Spleen (tissue), 11 donors: ENCODE measurements around the gene TTC23L. TPM values are rescaled to one million over a fixed set of nuclear protein-coding genes. Genes with fewer than 3 reads are reported as not detected.
A peak's percentile ranks its signal among the peaks of the same experiment; 100 is the strongest.

ENCODE experiments used
- DNase-seq: peaks from one replicate; pipeline ENCODE4 v3.0.0-alpha.2; 2020
- H3K27ac ChIP-seq, 8 donors: fragments of 200-600 bp; sonication (generic) in 7 of 8; 1 replicate in 4 of 8; 2 replicates in 4 of 8; pipeline versions ENCODE4 v1.5.0 to v1.8.0; 2016 to 2021; ENCODE audit warnings: inconsistent platforms in 4 of 8, mild to moderate bottlenecking in 4 of 8, moderate library complexity in 1 of 8
- H3K27me3 ChIP-seq, 7 donors: fragments of 200-600 bp; sonication (generic) in 6 of 7; replicated peaks in 1 of 7; 1 replicate in 4 of 7; 2 replicates in 3 of 7; pipeline versions ENCODE4 v1.5.0 to v1.8.0; 2016 to 2021; ENCODE audit warnings: inconsistent platforms in 3 of 7, mild to moderate bottlenecking in 1 of 7
- H3K36me3 ChIP-seq, 6 donors: fragments of 200-600 bp; sonication (generic) in 5 of 6; 1 replicate in 4 of 6; 2 replicates in 2 of 6; pipeline versions ENCODE4 v1.5.0 to v1.8.0; 2016 to 2021; ENCODE audit warnings: inconsistent platforms in 2 of 6
- H3K4me1 ChIP-seq, 6 donors: fragments of 200-600 bp; sonication (generic) in 5 of 6; 1 replicate in 3 of 6; 2 replicates in 3 of 6; pipeline versions ENCODE4 v1.5.0 to v1.8.0; 2016 to 2021; ENCODE audit warnings: inconsistent platforms in 3 of 6
- H3K4me3 ChIP-seq, 8 donors: fragments of 200-600 bp; sonication (generic) in 7 of 8; 1 replicate in 4 of 8; 2 replicates in 4 of 8; pipeline versions ENCODE4 v1.5.0 to v1.8.0; 2016 to 2021; ENCODE audit warnings: inconsistent platforms in 4 of 8, mild to moderate bottlenecking in 4 of 8, moderate library complexity in 2 of 8
- H3K9me3 ChIP-seq, 8 donors: fragments of 200-600 bp; sonication (generic) in 7 of 8; 1 replicate in 4 of 8; 2 replicates in 4 of 8; pipeline versions ENCODE4 v1.5.0 to v1.8.0; 2016 to 2021; ENCODE audit warnings: inconsistent platforms in 4 of 8
- CTCF ChIP-seq, 11 experiments: fragments of 200-600 bp in 7 of 11; fragments of 450-650 bp in 4 of 11; sonication (generic) in 4 of 11; IDR thresholded peaks in 8 of 11; conservative IDR thresholded peaks in 3 of 11; 1 replicate in 7 of 11; 2 replicates in 4 of 11; pipeline versions ENCODE4 v1.4.0 to v1.8.0; 2016 to 2021; ENCODE audit warnings: antibody characterized with exemption in 11 of 11, inconsistent platforms in 4 of 11, mild to moderate bottlenecking in 1 of 11
- POLR2A ChIP-seq, 3 donors: fragments of 450-650 bp; IDR thresholded peaks; one replicate each; pipeline ENCODE4 v1.5.1; 2017; ENCODE audit warnings: antibody characterized with exemption in 3 of 3, mild to moderate bottlenecking in 1 of 3
- POLR2AphosphoS5 ChIP-seq, 3 donors: sonication (generic); formaldehyde crosslinking; IDR thresholded peaks; one replicate each; pipeline ENCODE4 v1.5.1; 2017; ENCODE audit warnings: antibody characterized with exemption in 3 of 3
- WGBS, 5 donors: extraction: QIAGEN DNeasy Blood & Tissue Kit in 3 of 5; methylation state at CpG; one replicate each; pipeline versions ENCODE4 v1.1.5 to v1.1.7; 2013 to 2018; 5-methylcytosine and 5-hydroxymethylcytosine counted together
- intact Hi-C: fragments of 100-400 bp; cut with DNase I; formaldehyde crosslinking; loops from one replicate; pipeline ENCODE4 v1.15.0; 2023; ENCODE audit warnings: low total_unique reads
- polyA plus RNA-seq, 3 donors: library from polyadenylated mRNA; stranded (reverse); fragments of 200-250 nt; gene quantifications; one replicate each; pipeline ENCODE4 v1.2.1, GENCODE V29; 2013
- total RNA-seq, 7 donors: library from RNA; depleted of rRNA in 3 of 7; stranded (reverse); fragments of >200 nt in 3 of 7; fragmentation: NEBNext Ultra II Directional in 4 of 7; extraction: Animal tissue kit (Norgen Biotek cat#: 25700) in 4 of 7; gene quantifications; one replicate each; pipeline versions ENCODE4 v1.1.0 to v1.2.1, GENCODE V29; 2016 to 2021
- donor health status: healthy with polysubstance abuse.
- donor health status: DM: no; HTN: no; CAD: no; lungs with moderate emphysema.
- donor health status: DM: no; HTN: no; CAD: no.
- donor health status: Bipolar disorder and iron deficiency.
- donor health status: healthy.
- donor health status: DM: no; HTN: no; CAD: no.
- donor health status: DM: yes; HTN: yes; CAD: no.

TTC23L gene
- total and polyA plus RNA-seq, 10 donors = 0.07 to 0.42 (median 0.24) TPM; not detected in 4

- Histone ChIP-seq H3K9me3 (peaks cover 0 to 8% (median 6%) of the 10 kb centered on the region in 8 donors), H3K36me3 (peaks cover 0 to 11% (median 0%) of the 10 kb centered on the region in 6 donors), H3K4me3 (no peak overlapping the region), H3K27me3 (no peaks in the 10 kb centered on the region), H3K4me1 (peaks cover 0 to 26% (median 0%) of the 10 kb centered on the region in 6 donors), H3K27ac (peak overlapping the region in 4 of 8 donors; percentile 35 to 52 (median 48))
- DNase-seq = no peak
- no peak for TF ChIP-seq CTCF (IDR thresholded peaks at IDR 0.05 in 8 of 11, conservative IDR thresholded peaks at IDR 0.05 in 3 of 11)
- peak in 1 of 3 donors; percentile 14 for TF ChIP-seq POLR2AphosphoS5 (IDR thresholded peaks at IDR 0.05)
- intact Hi-C loops = no loop called here
- 64 to 76% (median 70%) methylated on average over 5 of the region's 5 CpGs for WGBS, 5 donors
These were observed 47.2 kb upstream of the TTC23L start for GRCh38 chr5:34791761-34792244.

DNA sequence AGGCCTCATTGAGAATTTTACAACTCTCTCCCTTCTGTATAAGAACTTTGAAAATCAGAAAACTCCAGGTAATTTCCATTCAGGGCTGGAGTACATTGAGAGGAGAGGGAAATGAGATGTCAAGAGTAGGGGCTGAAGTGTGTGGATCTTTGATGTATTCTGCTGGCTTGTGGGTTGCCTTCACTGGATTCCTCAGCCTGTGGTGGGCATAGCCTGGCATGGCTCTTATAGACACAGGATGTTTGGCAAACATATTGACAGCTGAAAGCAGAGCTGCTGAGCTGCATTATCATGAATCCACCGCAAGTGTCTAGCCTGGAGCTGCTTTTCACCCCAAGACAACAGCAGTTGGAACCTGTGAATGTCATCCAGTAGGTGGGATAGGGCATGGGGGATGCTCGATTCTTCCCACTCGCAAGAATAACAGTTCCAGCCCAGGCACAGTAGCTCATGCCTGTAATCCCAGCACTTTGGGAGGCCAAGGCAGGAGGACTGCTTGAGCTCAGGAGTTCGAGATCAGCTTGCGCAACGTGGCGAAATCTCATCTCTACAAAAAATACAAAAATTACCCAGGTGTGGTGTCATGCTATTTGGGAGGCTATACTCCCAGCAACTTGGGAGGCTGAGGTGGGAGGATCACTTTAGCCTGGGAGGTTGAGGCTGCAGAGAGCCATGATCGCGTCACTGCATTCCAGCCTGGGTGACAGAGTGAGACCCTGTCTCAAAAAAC lies 36.0 kb upstream of the TTC23L start:
- Histone ChIP-seq H3K27me3 (no peaks in the 10 kb centered on the region), H3K27ac (no peak overlapping the region), H3K4me3 (no peak overlapping the region), H3K4me1 (no peaks in the 10 kb centered on the region), H3K9me3 (no peaks in the 10 kb centered on the region), H3K36me3 (peaks cover 0 to 66% (median 0%) of the 10 kb centered on the region in 6 donors)
- intact Hi-C loops = no loop called here
- TF ChIP-seq CTCF (IDR thresholded peaks at IDR 0.05 in 8 of 11, conservative IDR thresholded peaks at IDR 0.05 in 3 of 11) = no peak
- no peak for TF ChIP-seq POLR2AphosphoS5 (IDR thresholded peaks at IDR 0.05)
- no peak for TF ChIP-seq POLR2A (IDR thresholded peaks at IDR 0.05)
- 75 to 96% (median 91%) methylated on average over 9 of the region's 9 CpGs for WGBS, 5 donors
- DNase-seq = no peak

- no peaks in the 10 kb centered on the region for H3K27me3 ChIP-seq
- TF ChIP-seq POLR2A (IDR thresholded peaks at IDR 0.05) = no peak
- H3K36me3 ChIP-seq = peaks cover 0 to 64% (median 0%) of the 10 kb centered on the region in 6 donors
- H3K27ac ChIP-seq = no peak overlapping the region
- H3K4me1 ChIP-seq = no peaks in the 10 kb centered on the region
- no peaks in the 10 kb centered on the region for H3K9me3 ChIP-seq
- no peak for DNase-seq
- H3K4me3 ChIP-seq = no peak overlapping the region
- intact Hi-C loops = no loop called here
- 73 to 88% (median 79%) methylated on average over 4 of the region's 4 CpGs for WGBS, 5 donors
These were observed 34.8 kb upstream of the TTC23L start for GRCh38 chr5:34803974-34804732.

DNA sequence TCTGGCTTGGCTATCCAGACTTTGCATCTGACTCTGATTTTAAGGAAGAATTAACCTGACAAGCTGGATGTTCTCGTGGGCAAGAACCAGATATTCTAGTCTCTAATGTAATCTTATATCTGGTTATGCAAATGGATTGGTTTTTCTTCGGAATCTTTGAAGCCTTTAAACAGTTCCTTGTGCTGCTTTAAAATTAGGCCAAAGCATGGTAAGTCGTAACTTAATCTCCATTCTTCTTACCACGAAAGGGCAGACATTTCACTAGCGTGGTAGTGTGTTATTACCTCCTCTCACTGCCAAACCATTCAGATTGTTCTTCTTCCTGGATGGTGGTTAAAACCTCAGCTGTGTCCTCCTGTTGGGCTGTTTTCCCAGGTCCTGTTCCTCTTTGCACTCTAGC lies 34.1 kb upstream of the TTC23L start:
- H3K27me3 ChIP-seq = no peaks in the 10 kb centered on the region
- no peak for DNase-seq
- no peaks in the 10 kb centered on the region for H3K4me1 ChIP-seq
- H3K36me3 ChIP-seq = peaks cover 0 to 64% (median 0%) of the 10 kb centered on the region in 6 donors
- WGBS, 5 donors = 68 to 81% (median 79%) methylated on average over 5 of the region's 5 CpGs
- H3K4me3 ChIP-seq = no peak overlapping the region
- intact Hi-C loops = no loop called here
- TF ChIP-seq CTCF (IDR thresholded peaks at IDR 0.05 in 8 of 11, conservative IDR thresholded peaks at IDR 0.05 in 3 of 11) (no peak), POLR2A (IDR thresholded peaks at IDR 0.05) (no peak), POLR2AphosphoS5 (IDR thresholded peaks at IDR 0.05) (no peak)
- H3K27ac ChIP-seq = no peak overlapping the region
- H3K9me3 ChIP-seq = no peaks in the 10 kb centered on the region
